ENCODE results near the gene NCS1. TPM values are rescaled to one million over a fixed set of nuclear protein-coding genes. Genes with fewer than 3 reads are reported as not detected.

Gene NCS1
- total and polyA plus RNA-seq, 2 donors = 5.4 to 6.9 TPM

DNA sequence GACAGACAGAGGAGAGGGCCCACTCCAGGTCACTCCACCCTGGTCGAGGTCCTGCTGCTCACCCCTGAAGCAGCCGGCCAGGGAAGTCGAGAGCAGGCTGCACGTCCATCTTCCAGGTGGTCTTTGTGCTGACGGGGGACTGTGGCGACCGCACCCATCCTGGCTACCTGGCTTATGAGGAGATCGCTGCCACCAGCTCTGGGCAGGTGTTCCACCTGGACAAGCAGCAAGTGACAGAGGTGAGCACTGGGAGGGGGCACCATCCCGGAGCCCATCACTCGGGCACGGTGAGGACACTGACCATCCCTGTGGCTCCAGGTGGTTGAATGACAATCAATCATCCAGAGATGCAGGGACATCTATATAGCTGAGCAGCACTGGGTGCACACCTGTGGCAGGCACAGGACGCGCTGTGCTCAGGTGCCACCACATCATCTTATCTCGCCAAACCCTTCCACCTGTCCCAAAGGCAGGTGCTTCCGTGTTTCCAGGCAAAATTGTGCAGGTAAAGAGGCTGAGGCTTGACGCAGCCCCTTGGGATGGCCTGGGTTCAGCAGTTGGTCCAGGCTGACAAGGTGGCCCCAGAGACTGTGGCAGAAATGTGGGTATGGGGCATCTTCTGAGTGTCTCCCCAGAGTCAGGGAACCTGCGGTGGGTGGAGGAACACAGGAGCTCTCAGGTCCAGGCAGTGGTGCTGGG is 114.0 kb downstream of the NCS1 start:
- Histone ChIP-seq H3K4me3 (ENCODE audit: low read length in 2 of 2) (no peak overlapping the region), H3K4me1 (ENCODE audit: control insufficient read depth in 2 of 2, insufficient read depth in 2 of 2, low read length in 2 of 2) (peaks cover 0 to 2% of the 10 kb centered on the region in 2 donors), H3K9me3 (ENCODE audit: control insufficient read depth in 2 of 2, insufficient read depth in 1 of 2, low read length in 1 of 2) (no peaks in the 10 kb centered on the region), H3K27ac (ENCODE audit: low read depth in 1 of 2, low read length in 1 of 2) (no peak overlapping the region), H3K36me3 (ENCODE audit: control insufficient read depth in 2 of 2, insufficient read depth in 2 of 2, low read length in 1 of 2) (no peaks in the 10 kb centered on the region), H3K27me3 (ENCODE audit: control insufficient read depth in 2 of 2, insufficient read depth in 1 of 2, low read length in 1 of 2) (peaks cover 0 to 7% of the 10 kb centered on the region in 2 donors)
- DNase-seq (ENCODE audit: low read depth in 6 of 9, low spot score in 9 of 9) = no peak
- WGBS = 88% methylated on average over 17 of the region's 17 CpGs

Other genes starting within 250 kb of the NCS1 start
- gene FNBP1, start 129.2 kb upstream of the NCS1 start, total RNA-seq = 82.8 TPM
- gene FNBP1, start 129.2 kb upstream of the NCS1 start, polyA plus RNA-seq = 79.6 TPM
- 8.5 TPM for gene GPR107, start 118.5 kb upstream of the NCS1 start, total RNA-seq
- 10.7 TPM for gene GPR107, start 118.5 kb upstream of the NCS1 start, polyA plus RNA-seq
- gene HMCN2, start 93.4 kb downstream of the NCS1 start, total RNA-seq = 0.90 TPM
- 2.2 TPM for gene HMCN2, start 93.4 kb downstream of the NCS1 start, polyA plus RNA-seq